ENCODE data around the gene IFNA21. TPM values are rescaled to one million over a fixed set of nuclear protein-coding genes. Genes with fewer than 3 reads are reported as not detected.
"Not testable (repeated sequence)": the region's sequence is repeated elsewhere in the genome, so short reads cannot be mapped to it uniquely, and the experiment has no call there.

Gene IFNA21
- total RNA-seq, 1 experiment from 2014 or later: not detected

DNA sequence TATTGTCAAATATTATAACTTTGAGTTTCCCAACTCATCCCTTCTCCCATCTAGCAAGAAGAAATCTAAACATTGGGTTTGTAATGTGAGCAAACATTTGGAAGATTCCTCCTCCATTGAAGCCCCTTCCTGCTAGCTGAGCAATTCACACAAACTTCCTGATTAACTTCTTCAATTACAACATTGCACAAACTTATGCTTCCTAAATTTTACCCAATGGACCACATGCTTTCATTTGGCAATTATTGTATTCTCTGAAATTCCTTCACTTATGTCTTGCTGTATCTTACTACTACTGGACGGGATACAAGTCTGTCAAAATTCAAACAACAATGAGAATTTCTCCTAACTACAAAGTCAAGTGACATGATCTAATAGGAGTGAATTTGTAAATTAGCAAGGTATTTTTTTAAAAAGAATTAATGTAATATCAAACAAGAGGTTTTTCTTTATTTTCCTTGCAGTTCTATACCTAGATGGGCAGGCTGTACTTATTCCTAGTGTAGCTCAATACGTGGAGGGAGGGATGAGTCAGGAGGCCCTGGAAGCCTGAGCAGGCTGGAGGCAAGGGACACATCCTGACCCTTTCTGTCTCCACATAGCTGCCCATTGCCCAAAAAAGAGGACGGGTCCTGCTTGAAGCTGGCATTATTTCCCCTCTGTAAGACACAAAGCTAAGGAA lies 13.0 kb downstream of the IFNA21 start:
- in situ Hi-C loops (cut with HindIII; ENCODE audit: low sequenced_read_pairs): no loop called here
- no peak for DNase-seq (ENCODE audit: low spot score)

DNA sequence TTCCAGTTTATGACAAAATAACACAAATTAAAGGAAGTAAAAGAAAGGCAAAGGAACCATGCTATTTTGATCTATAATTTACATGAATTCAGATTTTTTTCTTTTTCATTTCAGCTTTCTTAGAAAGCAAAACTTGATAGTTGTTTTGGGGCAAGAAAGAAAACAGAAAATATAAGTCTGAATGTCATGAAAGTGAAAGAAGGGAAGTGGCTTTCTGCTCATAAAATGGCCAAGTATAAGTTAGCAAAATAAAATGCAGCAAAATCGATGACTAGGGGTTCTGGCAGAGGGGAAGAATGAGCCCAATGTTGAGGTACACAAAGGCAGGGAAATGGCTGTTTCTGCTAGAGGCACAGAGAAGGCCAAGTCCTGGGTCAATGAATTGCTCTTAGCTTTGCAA lies 21.9 kb downstream of the IFNA21 start:
- in situ Hi-C loops (cut with HindIII; ENCODE audit: low sequenced_read_pairs): no loop called here
- no peak for DNase-seq (ENCODE audit: low spot score)

DNA sequence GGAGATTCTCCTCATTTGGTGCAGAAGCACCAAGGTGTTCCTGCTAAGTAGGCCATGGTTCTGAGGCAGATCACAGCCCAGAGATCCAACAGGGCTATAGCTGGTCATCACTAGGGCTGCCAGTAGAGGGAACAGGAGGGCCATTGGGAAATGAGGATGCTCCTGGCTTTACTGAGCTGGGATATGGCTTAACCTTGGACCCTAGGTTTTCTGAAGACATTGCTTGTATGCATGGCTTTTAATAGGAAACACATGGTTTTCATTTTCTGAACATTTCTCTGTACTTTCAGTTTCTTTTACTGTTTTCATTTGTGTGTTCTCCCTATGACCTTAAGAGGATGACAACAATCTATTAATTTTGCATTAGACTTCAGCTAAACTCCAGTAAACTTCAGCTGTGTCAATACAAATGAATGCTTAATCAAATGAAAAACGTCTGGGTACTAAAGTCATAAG lies 25.0 kb downstream of the IFNA21 start, which contains the start of gene IFNW1:
IFNW1 (minus strand) TSS at position 406 of the 456 bp plus-strand sequence; CDS start at position 144, 262 bp downstream.
- no peak for DNase-seq (ENCODE audit: low spot score)
- in situ Hi-C loops (cut with HindIII; ENCODE audit: low sequenced_read_pairs): no loop called here

DNA sequence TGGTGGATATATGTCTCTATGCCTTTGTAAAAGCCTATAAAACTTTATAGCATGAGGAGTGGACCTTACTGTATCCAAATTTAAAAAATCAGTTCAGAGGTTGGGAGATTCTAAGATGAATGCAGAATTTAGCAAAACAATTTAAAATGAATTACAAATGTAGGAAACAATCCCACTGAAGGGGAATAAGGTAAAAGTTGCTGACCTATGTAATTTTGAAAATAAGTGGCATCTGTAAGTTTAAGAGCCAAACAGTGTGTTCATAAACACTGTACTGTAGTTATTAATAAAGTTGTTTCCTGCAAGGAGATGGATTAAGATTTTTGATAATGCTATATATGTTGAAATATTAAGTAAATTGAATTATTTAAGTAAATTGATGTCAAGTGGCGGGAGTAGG lies 29.4 kb downstream of the IFNA21 start:
- DNase-seq (ENCODE audit: low spot score): no peak
- in situ Hi-C loops (cut with HindIII; ENCODE audit: low sequenced_read_pairs): no loop called here

DNA sequence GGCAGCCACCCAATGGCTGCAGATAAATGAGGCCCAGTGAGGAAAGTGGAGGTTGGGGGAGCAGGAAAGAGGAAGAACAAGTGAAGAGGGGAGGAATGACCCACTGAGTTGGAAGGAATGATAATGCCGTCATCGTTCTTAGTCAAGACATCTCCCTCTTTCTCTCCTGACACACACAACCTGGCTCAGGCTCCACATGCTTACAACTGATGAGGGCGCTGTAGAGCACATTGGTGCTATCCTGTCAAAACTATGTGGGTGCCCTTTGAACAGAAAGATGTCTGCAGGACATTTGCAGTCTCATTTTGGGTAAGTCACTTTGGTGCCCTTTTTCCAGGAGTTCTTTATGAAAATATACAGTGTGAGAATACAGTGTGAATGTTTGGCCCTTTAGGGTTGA lies 30.7 kb downstream of the IFNA21 start:
- in situ Hi-C loops (cut with HindIII; ENCODE audit: low sequenced_read_pairs): no loop called here
- no peak for DNase-seq (ENCODE audit: low spot score)

DNA sequence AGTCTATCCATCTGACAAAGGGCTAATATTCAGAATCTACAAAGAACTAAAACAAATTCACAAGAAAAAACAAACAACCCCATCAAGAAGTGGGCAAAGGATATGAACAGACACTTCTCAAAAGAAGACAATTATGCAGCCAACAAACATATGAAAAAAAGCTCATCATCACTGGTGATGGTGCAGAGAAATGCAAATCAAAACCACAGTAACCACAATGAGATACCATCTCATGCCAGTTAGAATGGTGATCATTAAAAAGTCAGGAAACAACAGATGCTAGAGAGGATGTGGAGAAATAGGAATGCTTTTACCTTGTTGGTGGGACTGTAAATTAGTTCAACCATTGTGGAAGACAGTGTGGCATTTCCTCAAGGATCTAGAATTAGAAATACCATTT lies 38.3 kb downstream of the IFNA21 start:
- DNase-seq (ENCODE audit: low spot score); in situ Hi-C loops (cut with HindIII; ENCODE audit: low sequenced_read_pairs): not testable (repeated sequence)

DNA sequence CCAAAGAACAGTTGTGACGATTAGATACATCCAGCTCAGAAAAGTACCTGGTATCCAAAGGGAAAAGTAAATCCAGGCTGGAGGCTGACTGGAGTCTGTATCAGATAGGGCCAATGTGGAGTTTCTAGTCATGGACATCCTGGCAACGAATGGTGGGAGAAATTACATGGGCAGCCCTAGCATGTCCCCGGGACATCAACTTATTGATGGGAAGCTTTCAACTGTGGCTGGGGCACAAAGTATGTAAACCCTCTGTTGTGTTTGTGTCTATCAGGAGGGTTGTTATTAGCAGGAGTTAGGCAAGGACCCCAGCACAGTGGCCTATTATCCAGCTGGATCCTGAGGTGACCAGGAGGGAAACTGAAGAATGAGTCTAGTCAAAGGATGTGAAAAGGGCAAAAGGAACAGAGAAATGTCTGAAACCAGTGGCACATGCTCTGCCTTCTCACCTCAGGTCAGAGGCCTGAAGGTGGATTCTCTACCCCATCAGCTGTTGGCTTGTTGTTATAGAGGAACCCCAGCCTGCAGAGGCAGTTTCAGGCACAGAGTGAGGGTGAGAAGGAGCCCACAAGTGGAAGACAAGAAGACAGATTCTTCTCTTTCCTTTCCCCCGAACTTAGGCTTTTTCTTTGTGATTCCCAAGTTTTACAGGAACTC lies 44.7 kb downstream of the IFNA21 start:
- no peak for DNase-seq (ENCODE audit: low spot score)
- in situ Hi-C loops (cut with HindIII; ENCODE audit: low sequenced_read_pairs): no loop called here

DNA sequence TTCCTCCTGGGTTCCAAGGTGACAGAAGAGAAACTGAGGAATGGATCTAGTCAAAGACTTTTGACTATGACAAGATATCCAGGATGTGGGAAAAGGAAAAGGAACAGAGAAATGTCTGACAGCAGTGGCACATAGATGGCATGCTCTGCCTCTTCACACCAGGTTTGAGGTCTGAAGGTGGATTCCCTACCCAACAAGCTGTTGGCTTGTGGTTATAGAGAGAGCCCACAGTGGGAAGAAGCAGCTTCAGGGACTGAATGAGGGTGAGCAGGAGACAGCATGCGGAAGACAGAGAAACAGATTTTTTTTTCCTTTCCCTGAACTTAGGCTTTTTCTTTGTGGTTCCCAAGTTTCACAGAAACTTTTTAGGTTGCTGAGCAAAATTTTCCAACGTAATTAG lies 45.4 kb downstream of the IFNA21 start:
- in situ Hi-C loops (cut with HindIII; ENCODE audit: low sequenced_read_pairs): no loop called here

DNA sequence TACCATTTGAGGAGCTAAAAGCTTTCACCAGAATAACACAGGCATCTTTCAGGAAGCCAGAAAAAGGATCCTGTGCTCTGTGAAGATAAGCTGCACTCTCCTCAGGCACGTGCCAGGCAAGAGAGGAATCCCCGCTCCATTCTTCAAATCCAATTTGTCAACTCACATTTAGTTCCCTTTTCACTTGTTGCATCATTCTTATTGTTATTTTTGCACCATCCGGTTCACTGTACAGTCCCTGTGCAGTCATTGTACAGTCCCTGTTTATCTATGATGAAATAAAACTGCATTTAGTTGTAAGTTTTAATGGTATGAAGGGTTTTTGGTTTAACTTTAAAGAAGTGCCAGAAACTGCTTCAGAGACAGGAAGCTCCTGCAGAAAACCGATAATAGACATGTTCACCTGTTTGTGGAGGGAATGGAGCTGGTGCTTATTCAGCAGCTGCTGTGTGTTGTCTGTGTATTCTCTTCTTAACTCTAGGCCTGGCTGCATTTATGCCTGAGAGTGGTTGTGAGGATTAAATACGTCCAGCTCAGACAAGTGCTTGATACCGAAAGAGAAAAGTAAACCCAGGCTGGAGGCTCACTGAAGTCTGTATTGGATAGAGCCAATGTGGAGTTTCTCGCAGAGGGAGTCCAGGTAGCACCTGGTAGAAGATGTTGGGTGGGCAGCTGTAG lies 47.2 kb downstream of the IFNA21 start:
- in situ Hi-C loops (cut with HindIII; ENCODE audit: low sequenced_read_pairs): no loop called here
- no peak for DNase-seq (ENCODE audit: low spot score)

More for the DNA sequence above, 45.4 kb downstream of the IFNA21 start:
- DNase-seq (ENCODE audit: low spot score): no peak

Other genes with a start within 250 kb of the IFNA21 start
- not detected in 2 replicates for gene HACD4, start 135.0 kb downstream of the IFNA21 start, total RNA-seq (2014; rRNA removed; shearing (Covaris generic))
- not detected in 2 replicates for gene IFNB1, start 88.7 kb downstream of the IFNA21 start, total RNA-seq (2014; rRNA removed; shearing (Covaris generic))
- gene IFNW1, start 24.8 kb downstream of the IFNA21 start, total RNA-seq (2014; rRNA removed; shearing (Covaris generic)): not detected in 2 replicates
- not detected in 2 replicates for gene IFNA4, start 20.9 kb upstream of the IFNA21 start, total RNA-seq (2014; rRNA removed; shearing (Covaris generic))
- not detected in 2 replicates for gene IFNA7, start 35.5 kb upstream of the IFNA21 start, total RNA-seq (2014; rRNA removed; shearing (Covaris generic))
- gene IFNA10, start 40.5 kb upstream of the IFNA21 start, total RNA-seq (2014; rRNA removed; shearing (Covaris generic)): not detected in 2 replicates
- not detected in 2 replicates for gene IFNA16, start 50.7 kb upstream of the IFNA21 start, total RNA-seq (2014; rRNA removed; shearing (Covaris generic))
- gene IFNA17, start 61.6 kb upstream of the IFNA21 start, total RNA-seq (2014; rRNA removed; shearing (Covaris generic)): not detected in 2 replicates
- gene IFNA14, start 73.3 kb upstream of the IFNA21 start, total RNA-seq (2014; rRNA removed; shearing (Covaris generic)): not detected in 2 replicates
- not detected in 2 replicates for gene IFNA5, start 138.7 kb upstream of the IFNA21 start, total RNA-seq (2014; rRNA removed; shearing (Covaris generic))
- 5.0 and 6.7 TPM in 2 replicates for gene KLHL9, start 168.7 kb upstream of the IFNA21 start, total RNA-seq (2014; rRNA removed; shearing (Covaris generic))
- not detected in 2 replicates for gene IFNA6, start 184.2 kb upstream of the IFNA21 start, total RNA-seq (2014; rRNA removed; shearing (Covaris generic))
- gene IFNA13, start 201.4 kb upstream of the IFNA21 start, total RNA-seq (2014; rRNA removed; shearing (Covaris generic)): not detected in 2 replicates
- gene IFNA2, start 218.7 kb upstream of the IFNA21 start, total RNA-seq (2014; rRNA removed; shearing (Covaris generic)): not detected in 2 replicates
- not detected in 2 replicates for gene IFNA8, start 242.5 kb upstream of the IFNA21 start, total RNA-seq (2014; rRNA removed; shearing (Covaris generic))